Activated CD4-positive, alpha-beta T cell treated with anti-CD3 and anti-CD28 coated beads, Interleukin-2, amount 10 ng/mL, durations not matched to agents 24 days and 14 days (primary cell): ENCODE measurements around the gene BANF2. TPM values are rescaled to one million over a fixed set of nuclear protein-coding genes. Genes with fewer than 3 reads are reported as not detected.

Experiments used
- DNase-seq: peaks from one replicate; pipeline ENCODE4 v3.0.0; 2022
- H3K27ac Mint-ChIP-seq: one replicate; pipeline ENCODE4 v1.8.0; 2022; ENCODE audit warnings: mild to moderate bottlenecking, mixed read lengths
- H3K27me3 Mint-ChIP-seq: one replicate; pipeline ENCODE4 v1.8.0; 2022; ENCODE audit warnings: mixed read lengths
- H3K36me3 Mint-ChIP-seq: one replicate; pipeline ENCODE4 v1.8.0; 2022; ENCODE audit warnings: low read depth, mild to moderate bottlenecking, mixed read lengths
- H3K4me1 Mint-ChIP-seq: one replicate; pipeline ENCODE4 v1.8.0; 2021; ENCODE audit warnings: mixed read lengths
- H3K4me3 Mint-ChIP-seq: one replicate; pipeline ENCODE4 v1.8.0; 2022; ENCODE audit warnings: mild to moderate bottlenecking, moderate library complexity, mixed read lengths
- H3K9me3 Mint-ChIP-seq: one replicate; pipeline ENCODE4 v1.8.0; 2021; ENCODE audit warnings: mixed read lengths
- intact Hi-C: fragments of 100-400 bp; cut with micrococcal nuclease; formaldehyde crosslinking; loops from one replicate; pipeline ENCODE4 v1.15.1; 2023
- total RNA-seq: library from RNA; stranded (reverse); gene quantifications from 2 replicates; pipeline ENCODE4 v1.2.3, GENCODE V29; 2022

The BANF2 gene
- total RNA-seq = not detected in 2 replicates

GRCh38 chr20:17699931-17700351 lies at the start of gene BANF2:
Gene BANF2, plus strand, starts transcription at chr20:17699966. Its CDS starts 25,060 bp downstream, at chr20:17725026.
- Mint-ChIP-seq H3K9me3 (no peaks in the 10 kb centered on the region), H3K27ac (no peak within 1 kb of the TSS), H3K4me3 (no peak within 1 kb of the TSS), H3K36me3 (no peaks in the 10 kb centered on the region), H3K4me1 (no peaks in the 10 kb centered on the region), H3K27me3 (peaks cover 4% of the 10 kb centered on the region)
- intact Hi-C loops = no loop called here
- DNase-seq = no peak

DNA sequence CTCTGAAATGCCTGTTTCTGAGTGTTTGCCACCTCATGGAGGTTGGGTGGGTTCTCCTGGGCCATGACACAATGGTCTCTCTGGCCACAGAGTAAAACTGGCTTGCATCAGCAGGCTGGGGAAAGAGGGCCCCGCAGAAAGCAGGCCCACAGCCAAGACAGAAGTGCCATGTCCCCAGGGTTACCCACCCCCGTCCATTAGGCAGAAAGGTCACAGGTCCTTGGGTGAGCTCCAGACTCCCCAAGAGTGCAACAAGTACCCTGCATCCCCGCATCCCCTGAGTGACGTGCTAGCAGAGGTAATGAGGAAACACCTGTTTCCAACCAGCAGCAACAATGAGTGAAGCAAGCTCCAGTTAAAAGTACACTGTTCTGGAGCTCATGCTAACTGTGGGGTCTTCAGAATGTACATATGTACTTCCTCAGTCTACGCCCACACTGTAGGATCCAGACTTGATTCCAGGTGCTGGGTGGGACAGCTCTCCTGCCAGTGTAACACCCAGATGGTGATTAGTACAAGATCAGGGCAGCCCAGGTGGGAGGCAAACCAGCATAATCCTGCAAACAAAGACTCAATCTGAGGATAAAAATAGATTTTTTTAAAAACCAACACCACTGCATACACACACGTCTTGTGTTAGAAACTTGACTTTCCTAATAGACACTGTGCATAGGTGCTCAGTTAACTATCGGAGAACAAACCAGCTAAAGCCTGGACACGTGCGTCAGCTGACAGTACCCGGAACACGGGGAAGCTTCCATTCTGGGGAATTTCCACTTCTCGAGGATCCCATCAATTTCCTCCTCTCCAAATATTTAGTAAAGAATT lies 49.3 kb upstream of the BANF2 start:
- Mint-ChIP-seq H3K4me1 (peaks cover 2% of the 10 kb centered on the region), H3K9me3 (no peaks in the 10 kb centered on the region), H3K27me3 (no peaks in the 10 kb centered on the region), H3K27ac (no peak overlapping the region), H3K4me3 (no peak overlapping the region), H3K36me3 (peaks cover 9% of the 10 kb centered on the region)
- intact Hi-C loops = no loop called here
- no peak for DNase-seq

- intact Hi-C loops = no loop called here
- Mint-ChIP-seq H3K27me3 (no peaks in the 10 kb centered on the region), H3K4me3 (no peak overlapping the region)
Observed at GRCh38 chr20:17651129-17651759, 48.5 kb upstream of the BANF2 start.

DNA sequence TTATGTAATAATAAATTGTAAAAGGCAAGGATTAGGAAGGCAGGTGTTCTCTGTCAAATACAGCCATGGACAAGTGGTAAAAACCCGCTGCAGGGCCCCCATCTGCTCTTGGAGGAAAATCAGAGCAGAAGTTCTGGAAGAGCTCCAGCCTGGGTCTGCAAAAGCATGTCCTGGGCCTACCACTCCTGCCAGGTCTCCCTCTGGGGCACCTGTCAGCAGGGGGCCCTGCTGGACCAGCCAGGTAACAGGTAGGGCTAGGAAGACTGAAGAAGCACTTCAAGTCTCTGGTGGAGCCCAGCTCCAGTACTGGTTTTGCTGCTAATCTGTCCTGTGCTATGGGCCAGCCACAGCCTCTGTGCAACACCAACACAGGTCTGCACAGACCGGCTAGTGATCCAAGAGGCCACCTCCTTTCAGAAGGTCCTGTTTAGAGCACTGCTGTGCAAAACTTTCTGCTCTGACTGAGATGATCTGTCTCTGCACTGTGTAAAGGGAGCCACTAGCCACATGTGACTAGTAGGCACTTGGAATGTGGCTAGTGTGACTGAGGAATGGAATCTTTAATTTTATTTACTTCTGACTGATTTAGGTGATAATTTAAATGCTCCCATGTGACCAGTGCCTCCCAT lies 47.9 kb upstream of the BANF2 start:
- Mint-ChIP-seq H3K9me3 (no peaks in the 10 kb centered on the region), H3K27ac (no peak overlapping the region), H3K36me3 (peaks cover 18% of the 10 kb centered on the region), H3K4me1 (peaks cover 6% of the 10 kb centered on the region), H3K27me3 (no peaks in the 10 kb centered on the region), H3K4me3 (no peak overlapping the region)
- intact Hi-C loops = no loop called here
- no peak for DNase-seq

More at GRCh38 chr20:17651129-17651759, 48.5 kb upstream of the BANF2 start:
- no peak overlapping the region for H3K27ac Mint-ChIP-seq
- peaks cover 11% of the 10 kb centered on the region for H3K36me3 Mint-ChIP-seq
- H3K4me1 Mint-ChIP-seq = peaks cover 4% of the 10 kb centered on the region
- no peaks in the 10 kb centered on the region for H3K9me3 Mint-ChIP-seq
- DNase-seq = no peak

DNA sequence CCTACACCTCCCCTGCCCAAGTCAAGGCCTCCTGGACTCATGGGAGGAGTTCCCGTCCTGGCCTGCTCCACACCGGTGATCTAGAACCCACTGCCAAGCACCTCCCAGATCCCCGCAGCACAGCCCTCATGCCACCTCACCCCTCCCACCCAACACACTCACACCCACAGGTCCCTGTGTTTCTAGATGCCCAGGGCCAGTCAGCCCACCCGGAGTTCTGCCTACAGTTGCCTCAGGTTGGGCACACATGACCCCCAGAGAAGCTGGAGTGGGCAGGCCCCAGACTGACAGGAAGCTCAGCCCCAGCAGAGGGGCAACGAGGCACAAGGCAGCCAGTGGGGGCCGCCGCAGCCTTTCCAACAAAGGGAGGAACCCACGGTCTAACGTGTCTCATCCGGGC lies 47.4 kb upstream of the BANF2 start:
- intact Hi-C loops = no loop called here
- DNase-seq = no peak
- Mint-ChIP-seq H3K36me3 (peaks cover 22% of the 10 kb centered on the region), H3K27ac (no peak overlapping the region), H3K27me3 (no peaks in the 10 kb centered on the region), H3K4me3 (no peak overlapping the region), H3K9me3 (no peaks in the 10 kb centered on the region), H3K4me1 (peaks cover 8% of the 10 kb centered on the region)

GRCh38 chr20:17653835-17654648 lies 45.7 kb upstream of the BANF2 start:
- no peaks in the 10 kb centered on the region for H3K27me3 Mint-ChIP-seq
- H3K4me3 Mint-ChIP-seq = no peak overlapping the region
- H3K36me3 Mint-ChIP-seq = peaks cover 36% of the 10 kb centered on the region
- intact Hi-C loops = no loop called here
- H3K4me1 Mint-ChIP-seq = peaks cover 14% of the 10 kb centered on the region
- no peak for DNase-seq
- no peaks in the 10 kb centered on the region for H3K9me3 Mint-ChIP-seq
- H3K27ac Mint-ChIP-seq = peak overlapping the region; percentile 32

GRCh38 chr20:17654649-17655285 lies 45.0 kb upstream of the BANF2 start:
- peak overlapping the region; percentile 32 for H3K27ac Mint-ChIP-seq
- no peak for DNase-seq
- peaks cover 12% of the 10 kb centered on the region for H3K4me1 Mint-ChIP-seq
- H3K4me3 Mint-ChIP-seq = no peak overlapping the region
- H3K9me3 Mint-ChIP-seq = no peaks in the 10 kb centered on the region
- intact Hi-C loops = no loop called here
- no peaks in the 10 kb centered on the region for H3K27me3 Mint-ChIP-seq
- peaks cover 39% of the 10 kb centered on the region for H3K36me3 Mint-ChIP-seq

GRCh38 chr20:17655286-17655651 lies 44.5 kb upstream of the BANF2 start:
- no peak for DNase-seq
- no peaks in the 10 kb centered on the region for H3K9me3 Mint-ChIP-seq
- H3K4me1 Mint-ChIP-seq = peaks cover 12% of the 10 kb centered on the region
- intact Hi-C loops = no loop called here
- H3K27ac Mint-ChIP-seq = no peak overlapping the region
- no peak overlapping the region for H3K4me3 Mint-ChIP-seq
- H3K27me3 Mint-ChIP-seq = no peaks in the 10 kb centered on the region
- peaks cover 44% of the 10 kb centered on the region for H3K36me3 Mint-ChIP-seq

DNA sequence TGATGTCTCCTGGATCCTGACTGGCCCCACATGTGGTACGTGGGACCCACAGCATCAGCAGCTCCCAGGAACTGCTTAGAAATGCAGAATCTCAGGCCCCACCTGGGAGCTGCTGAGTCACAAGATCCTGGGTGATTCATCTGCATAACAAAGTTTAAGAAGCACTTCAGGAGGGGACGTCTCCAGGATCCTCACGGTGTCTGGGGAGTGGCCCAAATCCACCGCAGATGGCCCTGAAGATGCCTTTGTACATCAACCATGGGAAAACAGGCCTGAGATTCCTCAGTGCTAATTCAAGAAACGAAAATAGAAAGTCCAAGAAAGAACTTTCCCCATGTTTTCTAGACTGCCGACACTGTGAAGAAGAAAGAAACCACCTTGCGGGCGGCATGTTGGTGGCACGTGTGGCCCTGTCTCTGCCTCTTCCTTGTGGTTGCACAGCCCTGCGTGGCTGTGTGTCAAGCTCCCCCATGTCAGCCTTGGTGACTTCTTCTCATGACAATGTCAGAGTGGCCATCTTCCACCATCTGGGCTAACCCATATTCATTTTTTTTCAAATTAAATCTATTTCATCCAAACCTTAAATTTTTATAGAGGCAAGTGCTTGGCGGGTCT lies 43.8 kb upstream of the BANF2 start:
- Mint-ChIP-seq H3K27me3 (no peaks in the 10 kb centered on the region), H3K36me3 (peaks cover 49% of the 10 kb centered on the region), H3K4me3 (no peak overlapping the region), H3K4me1 (peaks cover 12% of the 10 kb centered on the region), H3K27ac (no peak overlapping the region), H3K9me3 (no peaks in the 10 kb centered on the region)
- intact Hi-C loops = no loop called here
- DNase-seq = no peak

- intact Hi-C loops = no loop called here
- Mint-ChIP-seq H3K9me3 (no peaks in the 10 kb centered on the region), H3K27ac (peak overlapping the region; percentile 55), H3K4me1 (peaks cover 17% of the 10 kb centered on the region), H3K4me3 (no peak overlapping the region), H3K36me3 (peaks cover 52% of the 10 kb centered on the region), H3K27me3 (no peaks in the 10 kb centered on the region)
- no peak for DNase-seq
Observed at GRCh38 chr20:17657079-17657825, 42.5 kb upstream of the BANF2 start.

DNA sequence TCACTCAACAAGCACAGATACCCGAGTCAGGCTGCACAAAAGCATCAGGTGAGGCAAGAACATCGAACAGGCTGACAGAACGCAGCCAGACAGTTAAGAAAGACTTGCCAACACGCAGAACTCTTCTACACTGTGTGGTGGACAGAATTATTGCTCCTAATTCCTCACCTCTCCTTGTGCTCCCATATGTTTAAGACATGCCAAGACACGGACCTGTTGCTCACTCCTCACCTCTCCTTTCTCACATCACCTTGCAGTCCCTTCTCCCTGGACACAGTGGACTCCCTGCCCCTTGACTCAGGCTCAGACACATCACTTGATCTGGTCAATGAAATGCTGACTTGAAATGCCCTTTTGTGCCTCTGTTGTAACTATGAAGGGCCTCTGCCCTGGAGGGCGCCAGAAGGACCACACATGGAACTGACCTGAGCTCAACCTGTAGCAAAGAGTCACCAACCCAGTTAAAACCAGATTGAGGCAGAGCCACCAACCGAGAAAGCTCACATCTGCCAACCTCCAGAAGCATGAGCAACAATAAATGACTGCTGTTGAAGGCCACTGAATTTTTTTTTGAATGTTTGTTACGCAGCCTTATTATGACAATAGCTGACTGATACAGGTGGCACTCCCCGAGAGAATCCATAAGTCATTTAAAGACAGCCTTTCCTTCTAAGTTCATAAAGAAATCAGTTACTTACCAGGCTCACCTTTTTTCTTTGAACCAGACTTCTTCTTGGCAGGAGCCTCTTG lies 41.7 kb upstream of the BANF2 start:
- H3K27ac Mint-ChIP-seq = no peak overlapping the region
- DNase-seq = no peak
- no peaks in the 10 kb centered on the region for H3K27me3 Mint-ChIP-seq
- H3K9me3 Mint-ChIP-seq = no peaks in the 10 kb centered on the region
- peaks cover 24% of the 10 kb centered on the region for H3K4me1 Mint-ChIP-seq
- no peak overlapping the region for H3K4me3 Mint-ChIP-seq
- peaks cover 53% of the 10 kb centered on the region for H3K36me3 Mint-ChIP-seq
- intact Hi-C loops = no loop called here

GRCh38 chr20:17658648-17658993 lies 41.1 kb upstream of the BANF2 start:
- peaks cover 53% of the 10 kb centered on the region for H3K36me3 Mint-ChIP-seq
- no peaks in the 10 kb centered on the region for H3K9me3 Mint-ChIP-seq
- no peak overlapping the region for H3K27ac Mint-ChIP-seq
- intact Hi-C loops = no loop called here
- H3K27me3 Mint-ChIP-seq = no peaks in the 10 kb centered on the region
- peaks cover 27% of the 10 kb centered on the region for H3K4me1 Mint-ChIP-seq
- DNase-seq = no peak
- no peak overlapping the region for H3K4me3 Mint-ChIP-seq
